PC-9 (cell line): ENCODE measurements around the gene ZDHHC14.

ENCODE experiments used
- CTCF ChIP-seq: fragments of 200-600 bp; sonication (generic); conservative IDR thresholded peaks from 2 replicates; pipeline ENCODE4 v1.6.1; 2017; ENCODE audit warnings: mixed run types, antibody characterized with exemption, mild to moderate bottlenecking, moderate library complexity
- EZH2 ChIP-seq: fragments of 200-600 bp; sonication (generic); IDR thresholded peaks from 2 replicates; pipeline ENCODE4 v1.8.0; 2017; ENCODE audit warnings: antibody characterized with exemption, low read depth

- TF ChIP-seq CTCF, result no peak
- no peak for TF ChIP-seq EZH2
These were observed 346.1 kb downstream of the ZDHHC14 start for GRCh38 chr6:157726892-157727628.
